ENCODE data around the gene ERAP2.
"Not testable (repeated sequence)": the region's sequence is repeated elsewhere in the genome, so short reads cannot be mapped to it uniquely, and the experiment has no call there.

ERAP2 gene

GRCh38 chr5:96841931-96842330 is 34.4 kb upstream of the ERAP2 start:
- no CpG with 5 or more reads among the region's 6 CpGs for whole genome bisulfite sequencing, 2 donors (ENCODE audit: extremely low coverage in 2 of 2, insufficient read length in 2 of 2, insufficient replicate concordance in 1 of 2)

DNA sequence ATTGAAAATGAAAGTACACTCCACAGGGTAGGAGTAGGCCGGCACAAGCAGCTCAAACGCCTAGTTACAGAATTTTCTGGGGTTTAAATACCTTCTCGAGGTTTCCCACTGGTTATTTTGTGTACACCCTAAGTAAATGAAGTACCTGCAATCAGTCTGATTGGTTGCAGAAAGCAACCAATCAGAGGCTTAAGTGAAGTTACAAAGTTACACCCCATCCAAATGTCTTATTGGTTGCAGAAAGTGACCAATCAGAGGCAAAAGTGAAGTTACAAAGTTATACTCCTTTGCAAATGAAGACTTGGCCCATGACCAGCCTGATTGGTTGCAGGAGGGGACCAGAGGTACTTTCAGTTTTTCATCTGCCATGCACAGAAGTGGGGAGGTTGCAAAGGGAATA is 33.2 kb upstream of the ERAP2 start:
- H4K8ac ChIP-seq (ENCODE audit: low read depth, low read length), result no peak overlapping the region
- no peaks in the 10 kb centered on the region for H3K79me1 ChIP-seq (ENCODE audit: low read depth, low read length)
- DNase-seq (ENCODE audit: low spot score), result no peak
- H3K27ac ChIP-seq (replicated peaks; ENCODE audit: low read length), result no peak overlapping the region
- no peak overlapping the region for H2BK5ac ChIP-seq (ENCODE audit: low read length)
- H3K4me2 ChIP-seq (ENCODE audit: insufficient read depth, low read length, poor library complexity, severe bottlenecking), result no peak overlapping the region
- H3K27me3 ChIP-seq (ENCODE audit: control insufficient read depth in 3 of 3, insufficient read depth in 3 of 3, low read depth in 1 of 3, low read length in 3 of 3), result no peaks in the 10 kb centered on the region
- H3K18ac ChIP-seq (ENCODE audit: low read length), result no peak overlapping the region
- H2AK5ac ChIP-seq (ENCODE audit: low read depth, low read length), result no peak overlapping the region
- peak overlapping the region; percentile 59 for H2AFZ ChIP-seq (ENCODE audit: low read length)
- WGBS, 2 donors (ENCODE audit: extremely low coverage in 2 of 2, insufficient read length in 2 of 2, insufficient replicate concordance in 1 of 2), result no CpG with 5 or more reads among the region's 3 CpGs
- H4K91ac ChIP-seq (ENCODE audit: low read depth, low read length, poor library complexity), result no peak overlapping the region
- H2BK15ac ChIP-seq (ENCODE audit: low read length), result no peak overlapping the region
- peaks cover 0 to 3% of the 10 kb centered on the region in 2 donors for H3K9me3 ChIP-seq (replicated peaks in 1 of 2; ENCODE audit: control insufficient read depth in 2 of 2, insufficient read depth in 1 of 2, low read depth in 1 of 2, low read length in 2 of 2)
- H3K9ac ChIP-seq (ENCODE audit: low read depth, low read length, poor library complexity), result no peak overlapping the region
- no peak overlapping the region for H3K4me3 ChIP-seq (ENCODE audit: low read length in 2 of 2)
- no peaks in the 10 kb centered on the region for H3K36me3 ChIP-seq (replicated peaks in 1 of 2; ENCODE audit: control insufficient read depth in 2 of 2, insufficient read depth in 2 of 2, low read length in 2 of 2)
- H2BK12ac ChIP-seq (ENCODE audit: low read length), result no peak overlapping the region
- H2BK120ac ChIP-seq (ENCODE audit: low read depth, low read length), result no peak overlapping the region
- H3K14ac ChIP-seq (ENCODE audit: low read length), result no peak overlapping the region
- H3K4me1 ChIP-seq (ENCODE audit: control insufficient read depth in 2 of 2, insufficient read depth in 1 of 2, low read depth in 1 of 2, low read length in 2 of 2), result no peaks in the 10 kb centered on the region
- no peak overlapping the region for H3K4ac ChIP-seq (ENCODE audit: low read length)
- H3K23ac ChIP-seq (ENCODE audit: low read depth, low read length, poor library complexity), result no peak overlapping the region

More at GRCh38 chr5:96841931-96842330, 34.4 kb upstream of the ERAP2 start:
- H3K4me3 ChIP-seq (ENCODE audit: low read length in 2 of 2); H3K4me1 ChIP-seq (ENCODE audit: control insufficient read depth in 2 of 2, insufficient read depth in 1 of 2, low read depth in 1 of 2, low read length in 2 of 2); H2BK15ac ChIP-seq (ENCODE audit: low read length); H3K9me3 ChIP-seq (replicated peaks in 1 of 2; ENCODE audit: control insufficient read depth in 2 of 2, insufficient read depth in 1 of 2, low read depth in 1 of 2, low read length in 2 of 2); H3K36me3 ChIP-seq (replicated peaks in 1 of 2; ENCODE audit: control insufficient read depth in 2 of 2, insufficient read depth in 2 of 2, low read length in 2 of 2); H2BK12ac ChIP-seq (ENCODE audit: low read length); H3K4me2 ChIP-seq (ENCODE audit: insufficient read depth, low read length, poor library complexity, severe bottlenecking); H3K79me1 ChIP-seq (ENCODE audit: low read depth, low read length); H2AK5ac ChIP-seq (ENCODE audit: low read depth, low read length); H3K23ac ChIP-seq (ENCODE audit: low read depth, low read length, poor library complexity); H2BK5ac ChIP-seq (ENCODE audit: low read length); H3K27ac ChIP-seq (replicated peaks; ENCODE audit: low read length); H3K18ac ChIP-seq (ENCODE audit: low read length); H4K8ac ChIP-seq (ENCODE audit: low read depth, low read length); H3K4ac ChIP-seq (ENCODE audit: low read length); DNase-seq (ENCODE audit: low spot score); H3K9ac ChIP-seq (ENCODE audit: low read depth, low read length, poor library complexity); H3K27me3 ChIP-seq (ENCODE audit: control insufficient read depth in 3 of 3, insufficient read depth in 3 of 3, low read depth in 1 of 3, low read length in 3 of 3); H2BK120ac ChIP-seq (ENCODE audit: low read depth, low read length); H2AFZ ChIP-seq (ENCODE audit: low read length); H4K91ac ChIP-seq (ENCODE audit: low read depth, low read length, poor library complexity); H3K14ac ChIP-seq (ENCODE audit: low read length): not testable (repeated sequence)

DNA sequence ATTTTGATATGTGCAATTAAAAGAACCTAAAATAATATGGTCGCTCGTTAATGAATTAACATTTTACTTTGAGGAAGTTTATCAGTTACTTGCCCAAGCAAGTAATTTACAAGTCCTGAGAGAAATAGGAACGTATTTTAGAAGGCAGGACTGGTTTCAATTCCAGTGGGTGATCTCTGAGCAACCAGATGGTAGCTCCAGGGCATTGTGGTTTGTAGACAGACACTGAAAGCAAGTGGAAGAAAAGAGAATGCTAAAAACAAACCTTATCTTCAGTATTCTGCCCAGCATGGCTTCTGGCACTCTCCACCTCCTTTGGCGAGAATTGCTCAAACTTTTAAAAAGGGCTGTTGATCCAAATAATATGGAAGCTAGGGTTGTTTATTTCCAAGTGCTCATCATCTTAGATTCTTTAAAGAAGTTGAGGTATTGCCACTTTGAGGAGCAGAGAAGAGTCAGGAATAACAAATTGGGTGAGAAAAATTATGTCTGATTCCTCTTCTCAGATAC is 31.8 kb upstream of the ERAP2 start:
- H3K36me3 ChIP-seq (replicated peaks in 1 of 2; ENCODE audit: control insufficient read depth in 2 of 2, insufficient read depth in 2 of 2, low read length in 2 of 2), result no peaks in the 10 kb centered on the region
- no peak overlapping the region for H2BK5ac ChIP-seq (ENCODE audit: low read length)
- no peak overlapping the region for H4K8ac ChIP-seq (ENCODE audit: low read depth, low read length)
- no peak overlapping the region for H2BK120ac ChIP-seq (ENCODE audit: low read depth, low read length)
- no peaks in the 10 kb centered on the region for H3K4me1 ChIP-seq (ENCODE audit: control insufficient read depth in 2 of 2, insufficient read depth in 1 of 2, low read depth in 1 of 2, low read length in 2 of 2)
- no peak overlapping the region for H3K18ac ChIP-seq (ENCODE audit: low read length)
- no peaks in the 10 kb centered on the region for H3K27me3 ChIP-seq (ENCODE audit: control insufficient read depth in 3 of 3, insufficient read depth in 3 of 3, low read depth in 1 of 3, low read length in 3 of 3)
- peak overlapping the region; percentile 4 for H2AFZ ChIP-seq (ENCODE audit: low read length)
- H3K4me2 ChIP-seq (ENCODE audit: insufficient read depth, low read length, poor library complexity, severe bottlenecking), result no peak overlapping the region
- no peak overlapping the region for H3K4ac ChIP-seq (ENCODE audit: low read length)
- no peak overlapping the region for H3K14ac ChIP-seq (ENCODE audit: low read length)
- H2BK15ac ChIP-seq (ENCODE audit: low read length), result no peak overlapping the region
- no peak overlapping the region for H3K27ac ChIP-seq (replicated peaks; ENCODE audit: low read length)
- no peak overlapping the region for H2AK5ac ChIP-seq (ENCODE audit: low read depth, low read length)
- no peak for DNase-seq (ENCODE audit: low spot score)
- no peak overlapping the region for H3K4me3 ChIP-seq (ENCODE audit: low read length in 2 of 2)
- no peak overlapping the region for H3K9ac ChIP-seq (ENCODE audit: low read depth, low read length, poor library complexity)
- peaks cover 0 to 3% of the 10 kb centered on the region in 2 donors for H3K9me3 ChIP-seq (replicated peaks in 1 of 2; ENCODE audit: control insufficient read depth in 2 of 2, insufficient read depth in 1 of 2, low read depth in 1 of 2, low read length in 2 of 2)
- no peak overlapping the region for H4K91ac ChIP-seq (ENCODE audit: low read depth, low read length, poor library complexity)
- no peaks in the 10 kb centered on the region for H3K79me1 ChIP-seq (ENCODE audit: low read depth, low read length)
- no CpG with 5 or more reads among the region's 4 CpGs for WGBS, 2 donors (ENCODE audit: extremely low coverage in 2 of 2, insufficient read length in 2 of 2, insufficient replicate concordance in 1 of 2)
- H3K23ac ChIP-seq (ENCODE audit: low read depth, low read length, poor library complexity), result no peak overlapping the region
- H2BK12ac ChIP-seq (ENCODE audit: low read length), result no peak overlapping the region

GRCh38 chr5:96851312-96852062 is 24.8 kb upstream of the ERAP2 start:
- Histone ChIP-seq H3K36me3 (replicated peaks in 1 of 2; ENCODE audit: control insufficient read depth in 2 of 2, insufficient read depth in 2 of 2, low read length in 2 of 2) (no peaks in the 10 kb centered on the region), H3K9ac (ENCODE audit: low read depth, low read length, poor library complexity) (no peak overlapping the region), H3K23ac (ENCODE audit: low read depth, low read length, poor library complexity) (no peak overlapping the region), H3K4me2 (ENCODE audit: insufficient read depth, low read length, poor library complexity, severe bottlenecking) (no peak overlapping the region), H2BK15ac (ENCODE audit: low read length) (no peak overlapping the region), H3K4me3 (ENCODE audit: low read length in 2 of 2) (no peak overlapping the region), H4K8ac (ENCODE audit: low read depth, low read length) (no peak overlapping the region), H2BK120ac (ENCODE audit: low read depth, low read length) (no peak overlapping the region), H3K4me1 (ENCODE audit: control insufficient read depth in 2 of 2, insufficient read depth in 1 of 2, low read depth in 1 of 2, low read length in 2 of 2) (peaks cover 4 to 9% of the 10 kb centered on the region in 2 donors), H2BK5ac (ENCODE audit: low read length) (no peak overlapping the region), H3K9me3 (replicated peaks in 1 of 2; ENCODE audit: control insufficient read depth in 2 of 2, insufficient read depth in 1 of 2, low read depth in 1 of 2, low read length in 2 of 2) (no peaks in the 10 kb centered on the region), H2BK12ac (ENCODE audit: low read length) (no peak overlapping the region), H3K14ac (ENCODE audit: low read length) (no peak overlapping the region), H3K27me3 (ENCODE audit: control insufficient read depth in 3 of 3, insufficient read depth in 3 of 3, low read depth in 1 of 3, low read length in 3 of 3) (no peaks in the 10 kb centered on the region), H2AK5ac (ENCODE audit: low read depth, low read length) (no peak overlapping the region), H3K18ac (ENCODE audit: low read length) (no peak overlapping the region), H4K91ac (ENCODE audit: low read depth, low read length, poor library complexity) (no peak overlapping the region), H3K27ac (replicated peaks; ENCODE audit: low read length) (no peak overlapping the region), H3K4ac (ENCODE audit: low read length) (no peak overlapping the region), H3K79me1 (ENCODE audit: low read depth, low read length) (no peaks in the 10 kb centered on the region), H2AFZ (ENCODE audit: low read length) (peak overlapping the region; percentile 66)
- no CpG with 5 or more reads among the region's 7 CpGs for WGBS, 2 donors (ENCODE audit: extremely low coverage in 2 of 2, insufficient read length in 2 of 2, insufficient replicate concordance in 1 of 2)
- DNase-seq (ENCODE audit: low spot score), result no peak
